Measurements from ENCODE around the gene SH2D2A.

DNA sequence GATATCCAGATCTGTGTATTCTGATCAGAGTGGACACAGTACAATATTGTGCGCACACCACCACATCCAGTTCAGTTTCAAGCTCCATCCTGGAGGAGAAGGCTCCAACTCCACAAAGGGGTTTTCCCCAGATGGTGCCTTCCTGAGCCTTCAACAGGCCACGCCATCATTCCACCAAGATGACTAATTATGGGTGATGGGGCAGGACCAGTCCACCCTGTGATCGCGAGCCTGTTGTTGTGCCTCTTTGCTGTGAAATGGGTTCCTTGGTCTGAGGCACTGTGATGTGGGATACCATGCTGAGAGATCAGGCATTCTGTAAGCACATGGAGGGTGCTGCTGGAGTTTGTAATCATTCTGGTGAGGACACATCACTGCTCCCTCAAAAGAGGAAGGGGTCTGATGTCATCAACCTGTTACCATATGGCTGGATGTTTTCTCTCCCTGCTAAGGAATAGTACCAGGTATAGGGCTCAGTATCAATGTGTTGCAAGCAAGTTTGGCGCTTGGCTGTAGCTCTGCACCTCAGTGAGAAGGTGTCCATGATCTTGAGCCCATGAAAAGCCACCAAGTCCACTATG lies 6.7 kb upstream of the SH2D2A start:
- TF ChIP-seq CTCF (IDR thresholded peaks at IDR 0.05; ENCODE audit: borderline replicate concordance, extremely low read depth, low read length, poor library complexity, severe bottlenecking) = no peak
- no peak for TF ChIP-seq EZH2 (IDR thresholded peaks at IDR 0.05; ENCODE audit: borderline replicate concordance, low read depth, low read length, severe bottlenecking)

All from DND-41 (cell line).